ENCODE results near the gene SASH1. TPM values are rescaled to one million over a fixed set of nuclear protein-coding genes. Genes with fewer than 3 reads are reported as not detected.

SASH1 gene
- total and polyA plus RNA-seq, 8 donors, result 5.8 to 82.6 (median 16.3) TPM

DNA sequence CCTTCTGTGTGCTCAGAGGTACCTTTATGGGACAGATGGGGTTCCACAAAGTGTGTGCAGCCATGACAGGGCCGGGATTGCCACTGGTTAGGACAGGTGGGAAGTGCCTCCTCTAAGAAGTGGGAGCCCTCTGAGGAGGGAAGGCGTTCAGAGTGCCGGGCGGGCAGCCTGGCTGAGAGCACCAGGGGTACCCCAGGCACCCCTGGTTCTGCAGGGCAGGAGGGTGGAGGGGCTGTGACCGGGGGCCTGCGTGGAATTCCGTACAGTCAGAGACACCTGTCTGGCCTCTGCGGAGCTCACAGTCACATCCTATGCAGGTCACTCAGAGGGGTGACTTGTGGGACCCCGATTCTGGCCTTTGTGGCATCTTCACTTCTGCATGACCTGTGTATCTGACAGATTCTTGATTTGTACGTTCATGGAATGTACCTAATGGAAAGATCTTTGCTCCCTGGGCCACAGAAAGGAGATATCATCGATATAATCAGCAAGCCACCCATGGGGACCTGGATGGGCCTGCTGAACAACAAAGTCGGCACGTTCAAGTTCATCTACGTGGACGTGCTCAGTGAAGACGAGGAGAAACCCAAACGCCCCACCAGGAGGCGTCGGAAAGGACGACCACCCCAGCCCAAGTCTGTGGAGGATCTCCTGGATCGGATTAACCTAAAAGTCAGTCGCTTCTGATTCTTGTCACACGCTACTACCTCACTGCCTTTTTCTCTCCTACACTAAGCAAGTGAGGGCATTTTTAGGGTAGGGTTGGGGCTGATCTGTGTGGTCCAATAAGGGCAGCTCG is 190.9 kb downstream of the SASH1 start:
- WGBS, 5 donors, result 92 to 94% (median 93%) methylated on average over 24 of the region's 24 CpGs
- Histone ChIP-seq H3K4me1 (peaks cover 0 to 9% (median 0%) of the 10 kb centered on the region in 4 donors), H3K36me3 (peaks cover 32 to 80% (median 74%) of the 10 kb centered on the region in 4 donors), H3K9me3 (no peaks in the 10 kb centered on the region), H3K4me3 (no peak overlapping the region), H3K27ac (no peak overlapping the region), H3K27me3 (no peaks in the 10 kb centered on the region)
- TF ChIP-seq EP300 (IDR thresholded peaks at IDR 0.05) (no peak), CTCF (IDR thresholded peaks at IDR 0.05) (no peak), POLR2A (IDR thresholded peaks at IDR 0.05) (no peak), POLR2AphosphoS5 (IDR thresholded peaks at IDR 0.05) (no peak)
- intact Hi-C loops (cut with DNase I; ENCODE audit: low total_unique reads), result no loop called here
- no peak for DNase-seq

- intact Hi-C loops (cut with DNase I; ENCODE audit: low total_unique reads), result no loop called here
- TF ChIP-seq EP300 (IDR thresholded peaks at IDR 0.05), result no peak
- TF ChIP-seq POLR2AphosphoS5 (IDR thresholded peaks at IDR 0.05), result no peak
- TF ChIP-seq POLR2A (IDR thresholded peaks at IDR 0.05), result no peak
- TF ChIP-seq CTCF (IDR thresholded peaks at IDR 0.05), result no peak
- Histone ChIP-seq H3K4me1 (peaks cover 0 to 9% (median 0%) of the 10 kb centered on the region in 4 donors), H3K27me3 (no peaks in the 10 kb centered on the region), H3K36me3 (peaks cover 32 to 76% (median 72%) of the 10 kb centered on the region in 4 donors), H3K9me3 (no peaks in the 10 kb centered on the region), H3K27ac (no peak overlapping the region), H3K4me3 (no peak overlapping the region)
- WGBS, 5 donors, result 88 to 97% (median 95%) methylated on average over 6 of the region's 6 CpGs
- no peak for DNase-seq
These were observed 192.2 kb downstream of the SASH1 start for GRCh38 chr6:148534871-148535270.

DNA sequence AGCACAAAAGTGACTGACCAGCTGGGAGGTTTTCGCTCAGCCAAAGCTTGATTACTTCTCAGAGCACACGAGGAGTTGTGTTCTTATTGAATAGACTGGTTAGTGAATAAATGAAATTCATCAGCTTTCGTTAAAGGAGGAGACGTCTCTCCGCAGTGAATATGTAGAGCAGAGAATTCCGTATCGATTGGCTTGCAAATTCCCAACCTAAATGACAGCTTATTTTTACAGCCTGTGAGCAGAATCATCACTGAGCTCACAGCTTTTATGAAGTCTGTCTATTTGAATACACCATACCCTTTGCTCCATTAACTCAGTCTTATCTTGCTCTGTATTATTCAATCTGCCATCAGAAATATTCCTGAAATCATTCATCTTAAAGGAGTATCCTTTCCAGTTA is 192.7 kb downstream of the SASH1 start:
- Histone ChIP-seq H3K9me3 (no peaks in the 10 kb centered on the region), H3K4me1 (peaks cover 0 to 3% (median 0%) of the 10 kb centered on the region in 4 donors), H3K36me3 (peaks cover 33 to 81% (median 77%) of the 10 kb centered on the region in 4 donors), H3K4me3 (no peak overlapping the region), H3K27ac (no peak overlapping the region), H3K27me3 (no peaks in the 10 kb centered on the region)
- WGBS, 5 donors, result 80 to 93% (median 89%) methylated on average over 7 of the region's 7 CpGs
- TF ChIP-seq POLR2A (IDR thresholded peaks at IDR 0.05) (no peak), POLR2AphosphoS5 (IDR thresholded peaks at IDR 0.05) (no peak), CTCF (IDR thresholded peaks at IDR 0.05) (no peak), EP300 (IDR thresholded peaks at IDR 0.05) (no peak)
- intact Hi-C loops (cut with DNase I; ENCODE audit: low total_unique reads), result no loop called here
- no peak for DNase-seq

- Histone ChIP-seq H3K4me1 (no peaks in the 10 kb centered on the region), H3K4me3 (no peak overlapping the region), H3K9me3 (no peaks in the 10 kb centered on the region), H3K27me3 (no peaks in the 10 kb centered on the region), H3K36me3 (peaks cover 39 to 87% (median 83%) of the 10 kb centered on the region in 4 donors), H3K27ac (no peak overlapping the region)
- TF ChIP-seq POLR2A (IDR thresholded peaks at IDR 0.05), result no peak
- 83 to 93% (median 87%) methylated on average over 3 of the region's 3 CpGs for WGBS, 5 donors
- DNase-seq, result no peak
- intact Hi-C loops (cut with DNase I; ENCODE audit: low total_unique reads), result no loop called here
These were observed 193.3 kb downstream of the SASH1 start for GRCh38 chr6:148535976-148536375.
